HG02970 (cell line): ENCODE results near the gene CDS1.

Experiments
- ATAC-seq: cut with Tn5 transposase; IDR thresholded peaks from one replicate; pipeline ENCODE4 v1.9.1; 2021; ENCODE audit warnings: mild to moderate bottlenecking, moderate library complexity, moderate number of reproducible peaks; ENCODE audit not compliant: unreplicated experiment, low FRiP score

CDS1 gene

DNA sequence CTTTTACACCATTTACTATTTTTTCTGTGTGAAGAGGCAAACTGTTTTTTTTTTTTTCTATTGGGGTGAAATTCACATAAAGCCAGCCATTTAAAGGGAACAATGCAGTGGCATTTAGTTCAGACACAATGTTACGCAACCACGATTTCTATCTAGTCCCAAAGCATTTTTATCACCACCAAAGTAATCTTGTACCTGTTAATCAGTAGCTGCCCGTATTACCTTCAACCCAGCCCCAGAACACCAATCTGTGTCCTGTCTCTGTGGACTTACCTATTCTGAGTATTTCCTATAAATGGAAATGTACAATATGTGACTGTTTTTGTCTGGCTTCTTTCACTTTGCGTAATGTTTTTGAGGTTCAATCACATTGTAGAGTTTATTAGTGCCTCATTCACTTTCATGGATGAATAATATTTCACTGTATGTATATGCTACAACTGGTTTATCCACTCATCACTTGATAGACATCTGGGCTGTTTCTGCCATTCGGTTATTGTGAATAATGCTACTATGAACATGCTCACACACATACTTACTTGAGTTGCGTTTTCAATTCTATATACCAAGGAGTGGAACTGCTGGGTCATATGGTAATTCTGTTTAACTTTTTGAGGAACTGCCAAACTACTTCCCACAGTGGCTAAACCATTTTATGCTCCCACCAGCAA lies 116.2 kb downstream of the CDS1 start:
- no peak for ATAC-seq
